MM.1S (cell line): ENCODE measurements around the gene CX3CL1.

Experiments
- DNase-seq: peaks from one replicate; pipeline ENCODE4 v3.0.0-alpha.2; 2015
- H2AFZ ChIP-seq: fragments of 300-600 bp; sonication (generic); 2 replicates; pipeline ENCODE4 v1.6.0; 2016; ENCODE audit warnings: antibody characterized with exemption, low read length
- H3F3A ChIP-seq: fragments of 300-600 bp; sonication (generic); 2 replicates; pipeline ENCODE4 v1.6.1; 2016; ENCODE audit warnings: mild to moderate bottlenecking, antibody characterized with exemption, low read length, moderate library complexity, mixed read lengths; ENCODE audit not compliant: insufficient read depth
- H3K27ac ChIP-seq: fragments of 300-600 bp; sonication (generic); 2 replicates; pipeline ENCODE4 v1.5.1; 2016; ENCODE audit warnings: mild to moderate bottlenecking, low read length
- H3K27me3 ChIP-seq: fragments of 300-600 bp; sonication (generic); replicated peaks from 2 replicates; pipeline ENCODE4 v1.6.0; 2016; ENCODE audit warnings: low read length; ENCODE audit not compliant: insufficient read depth
- H3K36me3 ChIP-seq: fragments of 300-600 bp; sonication (generic); replicated peaks from 2 replicates; pipeline ENCODE4 v1.6.1; 2016; ENCODE audit warnings: mild to moderate bottlenecking, low read length, mixed read lengths; ENCODE audit not compliant: insufficient read depth
- H3K4me1 ChIP-seq: fragments of 300-600 bp; sonication (generic); 2 replicates; pipeline ENCODE4 v1.6.1; 2016; ENCODE audit warnings: low read length, mixed read lengths
- H3K4me2 ChIP-seq: fragments of 300-600 bp; sonication (generic); 2 replicates; pipeline ENCODE4 v1.6.0; 2016; ENCODE audit warnings: low read depth, low read length
- H3K4me3 ChIP-seq: fragments of 300-600 bp; sonication (generic); 2 replicates; pipeline ENCODE4 v1.5.1; 2016; ENCODE audit warnings: low read length, mixed read lengths
- H3K79me2 ChIP-seq: fragments of 300-600 bp; sonication (generic); 2 replicates; pipeline ENCODE4 v1.6.1; 2016; ENCODE audit warnings: mixed run types, low read length, mixed read lengths
- H3K9ac ChIP-seq: fragments of 300-600 bp; sonication (generic); 2 replicates; pipeline ENCODE4 v1.6.1; 2016; ENCODE audit warnings: low read length, mixed read lengths
- H3K9me2 ChIP-seq: fragments of 300-600 bp; sonication (generic); replicated peaks from 2 replicates; pipeline ENCODE4 v1.6.1; 2016; ENCODE audit warnings: mild to moderate bottlenecking, low read length, mixed read lengths; ENCODE audit not compliant: insufficient read depth
- H3K9me3 ChIP-seq: fragments of 300-600 bp; sonication (generic); replicated peaks from 2 replicates; pipeline ENCODE4 v1.6.1; 2016; ENCODE audit warnings: mild to moderate bottlenecking, low read length, mixed read lengths; ENCODE audit not compliant: insufficient read depth
- H4K20me1 ChIP-seq: fragments of 300-600 bp; sonication (generic); 2 replicates; pipeline ENCODE4 v1.6.1; 2016; ENCODE audit warnings: mild to moderate bottlenecking, low read length, moderate library complexity, mixed read lengths; ENCODE audit not compliant: insufficient read depth
- CTCF ChIP-seq: fragments of 300-600 bp; sonication (generic); IDR thresholded peaks from 2 replicates; pipeline ENCODE4 v1.5.1; 2016; ENCODE audit warnings: antibody characterized with exemption, low read length, mixed read lengths
- EZH2 ChIP-seq: fragments of 300-600 bp; sonication (generic); optimal IDR thresholded peaks from 2 replicates; pipeline ENCODE3; 2017; ENCODE audit warnings: low read depth, mild to moderate bottlenecking, antibody characterized with exemption, low read length, mixed read lengths
- EZH2phosphoT487 ChIP-seq: fragments of 300-600 bp; sonication (generic); IDR thresholded peaks from 2 replicates; pipeline ENCODE4 v1.6.1; 2018; ENCODE audit warnings: antibody characterized with exemption, low read length

The CX3CL1 gene

GRCh38 chr16:57360321-57360935, 11.9 kb upstream of the CX3CL1 start:
- DNase-seq: no peak
- Histone ChIP-seq H3K9ac (no peak overlapping the region), H3K4me3 (no peak overlapping the region), H3K36me3 (no peaks in the 10 kb centered on the region), H3F3A (no peaks in the 10 kb centered on the region), H3K27ac (no peak overlapping the region), H4K20me1 (no peaks in the 10 kb centered on the region), H3K9me3 (no peaks in the 10 kb centered on the region), H3K27me3 (no peaks in the 10 kb centered on the region), H3K9me2 (no peaks in the 10 kb centered on the region), H3K4me1 (no peaks in the 10 kb centered on the region), H3K4me2 (no peak overlapping the region), H2AFZ (no peak overlapping the region), H3K79me2 (no peaks in the 10 kb centered on the region)
- no peak for TF ChIP-seq CTCF
- no peak for TF ChIP-seq EZH2phosphoT487
- no peak for TF ChIP-seq EZH2

GRCh38 chr16:57361404-57361803, 10.9 kb upstream of the CX3CL1 start:
- no peak overlapping the region for H3K27ac ChIP-seq

GRCh38 chr16:57364143-57364542, 8.1 kb upstream of the CX3CL1 start:
- Histone ChIP-seq H4K20me1 (no peaks in the 10 kb centered on the region), H3K9me3 (no peaks in the 10 kb centered on the region), H3K4me1 (no peaks in the 10 kb centered on the region), H3K27ac (no peak overlapping the region), H3K4me3 (no peak overlapping the region), H3K9me2 (no peaks in the 10 kb centered on the region), H3K9ac (no peak overlapping the region), H3K27me3 (0 out of 2 replicates have a peak, but pooled peaks cover 2% of the 10 kb centered on the region), H3K4me2 (no peak overlapping the region), H3K79me2 (no peaks in the 10 kb centered on the region), H2AFZ (no peak overlapping the region), H3K36me3 (no peaks in the 10 kb centered on the region), H3F3A (no peaks in the 10 kb centered on the region)
- TF ChIP-seq EZH2phosphoT487: no peak
- TF ChIP-seq CTCF: no peak
- TF ChIP-seq EZH2: no peak
- no peak for DNase-seq

More at GRCh38 chr16:57361404-57361803, 10.9 kb upstream of the CX3CL1 start:
- DNase-seq: no peak
- Histone ChIP-seq H3K9ac (no peak overlapping the region), H2AFZ (no peak overlapping the region), H3K79me2 (no peaks in the 10 kb centered on the region), H3K4me1 (no peaks in the 10 kb centered on the region), H3K27me3 (no peaks in the 10 kb centered on the region), H3K4me2 (no peak overlapping the region), H4K20me1 (no peaks in the 10 kb centered on the region), H3K9me3 (no peaks in the 10 kb centered on the region), H3K9me2 (no peaks in the 10 kb centered on the region), H3F3A (no peaks in the 10 kb centered on the region), H3K36me3 (no peaks in the 10 kb centered on the region), H3K4me3 (no peak overlapping the region)
- TF ChIP-seq CTCF (no peak), EZH2 (no peak), EZH2phosphoT487 (no peak)
